ENCODE results near the gene TAP1.
"Not testable (repeated sequence)": the region's sequence is repeated elsewhere in the genome, so short reads cannot be mapped to it uniquely, and the experiment has no call there.

TAP1 gene

GRCh38 chr6:32876603-32877002, 23.1 kb upstream of the TAP1 start:
- no peak for DNase-seq (ENCODE audit: low read depth, low spot score)
- no peak for TF ChIP-seq CTCF (IDR thresholded peaks at IDR 0.05; ENCODE audit: low read depth, low read length)
- in situ Hi-C loops (cut with HindIII; ENCODE audit: low sequenced_read_pairs): no loop called here
- H3K4me3 ChIP-seq (ENCODE audit: low read depth, low read length): no peak overlapping the region

DNA sequence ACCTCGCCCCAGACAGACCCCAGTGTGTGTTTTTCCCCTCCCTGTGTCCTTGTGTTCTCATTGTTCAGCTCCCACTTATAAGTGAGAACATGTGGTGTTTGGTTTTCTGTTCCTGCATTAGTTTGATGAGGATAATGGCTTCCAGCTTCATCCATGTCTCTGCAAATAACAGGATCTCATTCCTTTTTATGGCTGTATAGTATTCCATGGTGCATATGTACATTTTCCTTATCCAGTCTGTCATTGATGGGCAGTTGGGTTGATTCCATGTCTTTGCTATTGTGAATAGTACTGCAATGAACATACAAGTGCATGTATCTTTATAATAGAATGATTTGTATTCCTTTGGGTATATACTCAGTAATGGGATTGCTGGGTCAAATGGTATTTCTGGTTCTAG, 20.4 kb upstream of the TAP1 start:
- H3K4me3 ChIP-seq (ENCODE audit: low read depth, low read length); DNase-seq (ENCODE audit: low read depth, low spot score); in situ Hi-C loops (cut with HindIII; ENCODE audit: low sequenced_read_pairs): not testable (repeated sequence)

DNA sequence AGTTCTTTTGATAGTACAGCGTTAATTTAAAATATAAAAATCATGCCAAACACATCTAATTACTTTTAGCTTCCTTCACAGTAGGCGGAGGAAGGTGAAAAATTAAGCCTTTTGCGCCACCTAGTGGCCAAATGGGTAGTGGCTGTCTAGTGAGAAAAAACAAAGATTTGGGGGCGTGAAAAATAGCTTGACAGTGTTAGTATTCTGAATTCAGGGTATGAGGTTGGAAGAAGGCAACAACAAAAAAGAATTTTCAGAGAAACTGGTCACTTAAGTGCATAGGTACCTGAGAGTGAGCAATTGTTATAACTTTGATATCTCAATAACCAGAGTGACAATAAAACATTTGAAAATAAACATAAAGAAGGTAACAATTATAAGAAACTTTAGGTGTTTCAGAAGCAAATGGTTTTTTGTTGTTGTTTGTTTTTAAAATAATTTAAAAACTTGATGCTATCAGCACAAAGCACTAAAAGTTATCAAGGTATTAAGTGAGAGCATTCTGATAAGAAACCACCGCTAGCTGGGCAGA, 14.8 kb upstream of the TAP1 start:
- TF ChIP-seq CTCF (IDR thresholded peaks at IDR 0.05; ENCODE audit: low read depth, low read length): peak; percentile 80

GRCh38 chr6:32867554-32868256, 14.2 kb upstream of the TAP1 start:
- H3K4me3 ChIP-seq (ENCODE audit: low read depth, low read length): no peak overlapping the region
- TF ChIP-seq CTCF (IDR thresholded peaks at IDR 0.05; ENCODE audit: low read depth, low read length): no peak
- in situ Hi-C loops (cut with HindIII; ENCODE audit: low sequenced_read_pairs): no loop called here
- no peak for DNase-seq (ENCODE audit: low read depth, low spot score)

More for the DNA sequence above, 14.8 kb upstream of the TAP1 start:
- in situ Hi-C loops (cut with HindIII; ENCODE audit: low sequenced_read_pairs): no loop called here
- DNase-seq (ENCODE audit: low read depth, low spot score): peak; percentile 74
- H3K4me3 ChIP-seq (ENCODE audit: low read depth, low read length): no peak overlapping the region

GRCh38 chr6:32867022-32867477, 13.5 kb upstream of the TAP1 start:
- no peak for DNase-seq (ENCODE audit: low read depth, low spot score)
- in situ Hi-C loops (cut with HindIII; ENCODE audit: low sequenced_read_pairs): no loop called here
- no peak overlapping the region for H3K4me3 ChIP-seq (ENCODE audit: low read depth, low read length)
- TF ChIP-seq CTCF (IDR thresholded peaks at IDR 0.05; ENCODE audit: low read depth, low read length): no peak

DNA sequence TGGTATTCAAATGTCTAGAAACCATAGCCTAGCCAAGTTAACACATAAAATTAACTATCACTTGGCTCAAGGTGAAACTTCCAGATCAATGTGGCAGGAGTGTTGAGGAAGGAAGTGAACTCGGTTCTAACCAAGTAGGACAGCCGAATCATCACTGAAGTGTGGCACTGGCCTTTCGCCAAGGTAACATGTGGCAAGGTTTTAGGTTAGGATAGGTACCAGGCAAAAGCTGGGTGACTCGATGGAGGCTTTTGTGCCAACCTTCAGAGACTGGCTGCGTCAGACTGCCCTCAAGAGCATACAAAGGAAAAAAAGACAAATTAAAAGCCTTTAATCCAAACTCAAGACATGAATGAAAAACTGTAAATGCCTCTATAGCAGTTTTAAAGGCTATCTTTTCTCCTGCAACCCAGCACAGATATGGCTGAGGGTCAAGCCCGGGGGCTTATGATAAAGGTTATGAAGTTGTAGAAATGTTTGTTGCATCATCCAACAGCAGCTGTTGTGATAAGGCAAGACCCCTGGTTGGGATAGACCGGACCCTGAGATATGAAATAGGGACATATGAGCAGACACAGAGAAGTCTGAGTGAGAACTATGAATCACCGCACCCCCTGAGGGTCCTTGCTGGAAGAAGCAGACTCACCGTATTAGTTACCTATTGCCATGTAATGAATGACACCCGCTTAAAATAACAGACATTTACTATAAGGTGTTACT, 12.4 kb upstream of the TAP1 start:
- H3K4me3 ChIP-seq (ENCODE audit: low read depth, low read length): no peak overlapping the region
- in situ Hi-C loops (cut with HindIII; ENCODE audit: low sequenced_read_pairs): no loop called here
- TF ChIP-seq CTCF (IDR thresholded peaks at IDR 0.05; ENCODE audit: low read depth, low read length): no peak
- DNase-seq (ENCODE audit: low read depth, low spot score): no peak

DNA sequence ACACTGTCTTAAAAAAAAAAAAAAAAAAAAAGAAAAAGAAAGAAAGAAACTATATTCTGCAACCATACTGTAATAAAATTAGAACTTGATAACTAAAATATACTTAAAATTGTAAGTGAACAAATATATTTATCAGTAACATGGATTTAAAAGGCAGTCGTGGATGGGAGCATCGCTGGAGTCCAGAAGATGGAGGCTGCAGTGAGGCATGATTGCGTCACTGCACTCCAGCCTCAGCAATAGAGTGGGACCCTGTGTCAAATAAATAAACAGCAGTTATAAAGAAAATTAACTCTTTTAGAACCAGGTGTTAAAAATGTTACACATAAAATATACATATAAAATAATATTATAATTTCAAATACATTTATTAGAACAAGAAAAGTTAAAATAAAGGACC, 9.2 kb upstream of the TAP1 start:
- in situ Hi-C loops (cut with HindIII; ENCODE audit: low sequenced_read_pairs): no loop called here
- no peak for TF ChIP-seq CTCF (IDR thresholded peaks at IDR 0.05; ENCODE audit: low read depth, low read length)

More for the DNA sequence above, 9.2 kb upstream of the TAP1 start:
- no peak overlapping the region for H3K4me3 ChIP-seq (ENCODE audit: low read depth, low read length)
- DNase-seq (ENCODE audit: low read depth, low spot score): no peak

All from astrocyte of the spinal cord (primary cell).